ENCODE results near the gene HSPA4L.

The HSPA4L gene
- 0 reads per million in 4 donors for total RNA-seq

DNA sequence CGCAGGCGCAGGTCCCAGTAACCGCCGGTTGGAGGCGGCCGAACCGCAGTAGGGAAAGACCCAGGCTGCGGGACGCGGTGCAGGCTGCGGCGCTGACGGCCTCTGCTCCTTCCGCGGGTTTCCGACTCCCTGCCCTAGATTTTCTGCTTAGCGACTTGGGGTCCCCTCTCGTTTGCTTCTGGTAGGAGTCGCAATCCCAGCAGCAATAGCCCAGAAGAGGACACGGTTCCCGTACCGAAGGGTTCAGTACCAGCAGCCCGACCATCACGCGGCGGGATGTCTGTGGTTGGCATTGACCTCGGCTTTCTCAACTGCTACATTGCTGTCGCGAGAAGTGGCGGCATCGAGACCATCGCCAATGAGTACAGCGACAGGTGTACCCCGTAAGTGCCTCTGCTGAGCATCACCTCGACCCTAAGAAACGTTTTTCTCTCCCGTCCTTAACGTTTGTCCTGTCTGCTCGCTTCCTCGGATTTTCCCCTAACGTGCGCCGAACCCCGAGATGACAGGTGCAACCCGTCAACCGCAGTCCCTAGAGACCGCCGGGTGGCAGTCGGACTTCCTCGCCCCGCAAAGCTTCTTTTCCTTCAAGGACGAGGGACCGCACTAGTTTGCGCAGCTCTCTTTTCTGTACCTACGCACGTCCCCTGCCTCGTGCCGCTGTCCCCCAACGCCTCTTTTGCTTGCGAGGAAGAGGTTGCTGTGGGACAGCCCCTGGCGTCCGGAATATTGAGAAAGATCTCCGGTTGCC is at the start of gene HSPA4L:
Gene HSPA4L (plus strand): TSS at position 48 of the 751 bp plus-strand sequence. CDS start 229 bp downstream, at position 277.
- peak in 3 of 5 donors; percentile 25 to 67 (median 27) for DNase-seq

DNA sequence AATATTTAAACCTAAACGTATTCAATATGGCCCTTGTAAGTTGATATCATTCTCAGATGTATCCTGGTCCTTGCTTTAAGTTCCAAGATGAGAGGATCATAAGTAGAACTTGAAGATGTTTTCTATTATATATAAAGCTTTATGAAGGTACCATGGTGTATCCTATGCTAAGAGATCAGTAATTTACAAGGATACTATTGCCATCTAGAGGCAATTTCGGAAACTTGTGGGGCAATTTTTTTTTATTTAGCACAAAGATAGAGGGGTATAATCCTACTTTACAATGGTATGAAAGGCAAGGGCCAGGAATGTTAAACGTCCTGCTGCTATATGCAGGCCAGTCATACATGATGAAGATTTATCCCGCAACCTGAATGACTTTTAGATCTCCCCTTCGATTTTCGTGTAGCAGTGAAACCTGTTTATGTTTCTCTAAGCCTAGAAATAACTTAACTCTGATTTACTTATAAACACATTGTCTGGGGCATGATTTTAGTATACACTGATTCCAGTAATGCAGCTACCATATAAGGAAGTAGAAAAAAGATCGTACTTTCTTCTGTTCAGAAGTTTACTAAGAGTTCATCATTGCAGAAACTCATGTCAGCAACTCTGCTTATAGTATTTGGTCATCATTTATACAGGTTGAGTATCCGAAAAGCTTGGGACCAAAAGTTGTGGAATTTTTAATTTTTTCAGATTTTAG is 49.3 kb upstream of the HSPA4L start:
- no peak for DNase-seq

DNA sequence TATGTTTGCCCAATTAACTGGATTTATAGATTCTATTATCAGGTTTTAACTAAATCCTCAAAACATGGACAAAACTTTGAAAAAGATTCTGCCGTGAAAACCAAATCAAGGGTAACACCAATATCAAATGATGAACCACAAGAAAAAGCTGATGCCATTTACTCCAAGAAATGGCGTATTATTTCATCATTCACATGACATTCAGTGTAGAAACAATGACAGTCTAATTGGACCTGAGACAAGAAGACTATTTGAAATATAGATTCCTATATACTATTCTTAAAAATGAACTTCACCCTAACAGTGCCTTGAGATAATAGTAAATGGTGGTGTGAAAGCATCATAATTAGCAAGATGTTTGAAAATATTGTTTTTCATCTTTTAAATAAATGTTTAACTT is 47.1 kb upstream of the HSPA4L start:
- no peak for DNase-seq

DNA sequence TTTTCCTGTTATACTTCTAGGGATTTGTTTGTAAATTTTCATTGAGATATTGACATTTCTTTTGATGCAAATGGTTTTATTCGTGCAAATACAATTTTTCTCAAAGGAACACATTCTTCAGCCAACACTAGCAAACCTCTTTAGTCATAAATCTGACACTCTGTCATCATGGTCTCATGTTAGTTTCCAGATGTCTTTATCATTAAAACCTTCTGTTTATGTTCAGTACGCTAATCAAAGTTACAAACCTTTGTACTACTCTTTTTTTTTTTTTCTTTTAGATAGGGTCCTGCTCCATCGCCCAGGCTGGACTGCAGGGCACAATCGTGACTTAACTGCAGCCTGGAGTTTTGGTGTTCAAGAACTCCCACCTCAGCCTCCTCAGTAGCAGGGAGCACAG is 44.8 kb upstream of the HSPA4L start:
- no peak for DNase-seq

DNA sequence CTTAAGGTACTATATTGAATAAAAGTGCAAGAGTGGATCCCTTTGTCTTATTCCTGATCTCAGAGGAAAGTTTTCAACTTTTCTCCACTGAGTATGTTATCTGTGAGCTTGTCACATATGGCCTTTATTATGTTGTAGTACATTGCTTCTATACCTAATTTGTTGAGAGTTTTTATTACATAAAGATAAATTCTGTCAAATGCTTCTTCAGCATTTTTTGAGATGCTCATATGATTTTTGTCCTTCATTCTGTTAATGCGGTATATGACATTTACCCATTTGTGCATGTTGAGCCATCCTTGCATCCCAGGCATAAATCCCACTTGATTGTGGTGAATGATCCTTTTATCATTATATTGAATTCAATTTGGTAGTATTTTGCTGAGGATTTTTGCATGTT is 40.9 kb upstream of the HSPA4L start:
- no peak for DNase-seq

DNA sequence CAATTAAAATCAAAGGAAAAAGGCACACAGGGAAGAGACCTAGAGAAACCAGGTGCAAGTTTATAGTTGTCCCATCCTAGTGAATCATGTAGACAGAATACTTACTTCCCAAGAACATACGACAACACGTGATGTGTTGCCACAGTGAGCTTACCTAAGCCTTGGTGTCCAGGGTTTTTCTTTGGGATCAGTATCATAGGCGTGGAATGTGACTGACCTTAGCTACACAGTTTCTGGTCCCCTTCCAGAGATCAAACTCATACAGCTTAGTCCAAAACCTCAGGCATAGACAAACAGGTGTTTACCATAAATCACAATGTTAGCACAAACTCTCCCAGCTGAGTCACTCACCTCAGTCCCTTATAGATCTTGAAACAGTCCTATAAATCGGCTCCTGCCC is 34.2 kb upstream of the HSPA4L start:
- no peak for DNase-seq

DNA sequence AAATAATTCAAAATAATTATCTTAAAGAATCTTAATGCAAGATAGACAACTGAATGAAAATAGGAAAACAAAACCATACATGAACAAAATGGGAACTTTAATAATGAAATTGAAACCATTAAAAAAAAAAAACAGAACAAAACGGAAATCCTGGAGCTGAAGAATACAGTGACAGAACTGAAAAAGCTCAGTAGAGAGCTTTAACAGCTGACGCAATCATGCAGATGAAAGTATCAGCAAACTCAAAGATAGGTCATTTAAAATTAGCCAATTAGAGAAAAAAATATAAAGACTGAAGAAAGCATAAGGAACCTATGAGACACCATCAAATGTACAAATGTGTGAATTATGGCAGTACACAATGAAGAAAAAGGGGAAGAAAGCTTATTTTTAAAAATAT is 33.2 kb upstream of the HSPA4L start:
- DNase-seq, result no peak

DNA sequence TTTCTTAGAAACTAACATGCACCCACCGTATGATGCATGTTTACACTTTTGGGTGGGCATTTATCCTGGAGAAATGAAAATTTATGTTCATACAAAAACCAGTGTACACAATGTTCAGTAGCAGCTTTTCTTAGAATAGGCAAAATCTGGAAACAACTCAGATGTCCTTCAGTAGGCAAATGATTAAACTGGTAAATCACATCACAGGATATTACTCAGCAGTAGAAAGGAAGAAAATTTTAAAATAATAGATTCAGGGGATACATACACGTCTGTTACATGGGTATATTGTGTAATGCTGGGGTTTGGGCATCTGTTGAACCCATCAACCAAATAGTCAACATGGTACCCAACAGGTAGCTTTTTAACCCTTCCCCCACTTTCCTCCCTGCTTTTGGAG is 25.2 kb upstream of the HSPA4L start:
- DNase-seq, result no peak

DNA sequence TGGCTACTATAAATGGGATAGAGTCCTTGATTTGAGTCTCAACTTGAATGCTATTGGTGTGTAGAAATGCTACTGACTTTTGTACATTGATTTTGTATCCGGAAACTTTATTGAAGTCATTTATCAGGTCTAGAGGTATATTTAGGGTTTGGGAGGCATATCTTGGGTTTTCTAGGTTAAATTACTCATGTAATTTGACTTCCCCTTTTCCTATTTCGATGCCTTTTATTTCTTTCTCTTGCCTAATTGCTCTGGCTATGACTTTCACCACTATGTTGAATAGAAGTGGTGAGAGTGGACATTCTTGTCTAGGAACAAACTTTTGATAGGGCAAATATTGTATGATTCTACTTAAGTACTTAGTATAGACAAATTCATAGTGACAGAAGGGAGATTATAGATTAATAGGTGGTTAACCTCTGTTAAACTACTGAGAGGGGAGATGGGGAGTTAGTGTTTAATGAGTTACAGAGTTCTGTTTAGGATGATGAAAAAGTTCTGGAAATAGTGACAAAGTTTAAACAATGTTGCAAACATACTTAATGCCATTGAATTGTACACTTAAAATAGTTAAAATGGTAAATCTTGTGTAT is 22.8 kb upstream of the HSPA4L start:
- DNase-seq, result no peak

DNA sequence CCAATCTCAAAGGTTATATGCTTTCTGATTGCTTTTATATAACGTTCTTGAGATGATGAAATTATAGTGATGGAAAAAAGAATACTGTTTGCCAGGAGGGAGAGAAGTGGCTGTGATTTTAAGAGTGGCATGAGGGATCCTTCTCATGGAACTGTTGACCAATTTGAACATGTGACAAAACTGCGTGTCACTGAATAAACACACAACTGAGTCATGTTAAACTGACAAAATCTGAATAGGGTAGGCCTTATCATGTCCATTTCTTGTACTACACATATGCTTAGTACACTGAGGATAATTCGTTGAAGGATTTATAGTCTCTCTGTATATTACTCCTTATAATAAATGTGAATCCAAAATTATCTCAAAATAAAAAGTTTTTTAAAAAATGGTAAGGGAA is 22.2 kb upstream of the HSPA4L start:
- no peak for DNase-seq

DNA sequence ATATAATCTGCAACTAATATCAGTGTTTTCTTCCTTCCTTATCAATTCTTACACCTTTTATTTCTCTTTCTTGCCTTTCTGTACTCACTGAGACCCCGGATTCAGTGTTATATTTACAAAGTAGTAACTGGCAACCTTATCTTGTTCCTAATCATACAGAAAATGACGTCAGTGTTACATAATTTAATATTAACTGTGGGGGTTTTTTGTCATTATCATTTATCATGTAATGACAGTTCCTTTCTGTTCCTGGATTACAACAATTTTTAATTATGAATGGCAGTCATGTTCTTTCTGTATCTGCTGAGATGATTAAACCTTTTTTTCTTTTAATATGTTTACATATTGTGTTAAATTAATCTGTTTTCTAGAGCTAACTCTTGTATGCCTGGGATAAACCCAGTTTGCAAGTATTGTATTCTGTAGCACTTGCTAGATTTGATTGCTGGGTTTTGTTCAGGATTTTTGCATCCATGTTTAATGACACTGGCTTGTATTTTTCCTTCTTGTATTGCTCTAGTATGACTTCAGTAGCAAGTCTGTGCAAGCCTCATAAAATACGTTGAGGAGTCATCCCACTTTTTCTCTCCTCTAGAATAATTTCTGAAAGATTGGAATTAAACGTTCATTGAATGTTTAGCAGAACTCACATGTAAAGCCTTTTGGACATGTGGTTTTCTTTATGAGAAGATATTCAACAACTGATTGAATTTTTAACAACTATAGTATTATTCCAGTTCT is 10.4 kb upstream of the HSPA4L start:
- DNase-seq, result no peak

DNA sequence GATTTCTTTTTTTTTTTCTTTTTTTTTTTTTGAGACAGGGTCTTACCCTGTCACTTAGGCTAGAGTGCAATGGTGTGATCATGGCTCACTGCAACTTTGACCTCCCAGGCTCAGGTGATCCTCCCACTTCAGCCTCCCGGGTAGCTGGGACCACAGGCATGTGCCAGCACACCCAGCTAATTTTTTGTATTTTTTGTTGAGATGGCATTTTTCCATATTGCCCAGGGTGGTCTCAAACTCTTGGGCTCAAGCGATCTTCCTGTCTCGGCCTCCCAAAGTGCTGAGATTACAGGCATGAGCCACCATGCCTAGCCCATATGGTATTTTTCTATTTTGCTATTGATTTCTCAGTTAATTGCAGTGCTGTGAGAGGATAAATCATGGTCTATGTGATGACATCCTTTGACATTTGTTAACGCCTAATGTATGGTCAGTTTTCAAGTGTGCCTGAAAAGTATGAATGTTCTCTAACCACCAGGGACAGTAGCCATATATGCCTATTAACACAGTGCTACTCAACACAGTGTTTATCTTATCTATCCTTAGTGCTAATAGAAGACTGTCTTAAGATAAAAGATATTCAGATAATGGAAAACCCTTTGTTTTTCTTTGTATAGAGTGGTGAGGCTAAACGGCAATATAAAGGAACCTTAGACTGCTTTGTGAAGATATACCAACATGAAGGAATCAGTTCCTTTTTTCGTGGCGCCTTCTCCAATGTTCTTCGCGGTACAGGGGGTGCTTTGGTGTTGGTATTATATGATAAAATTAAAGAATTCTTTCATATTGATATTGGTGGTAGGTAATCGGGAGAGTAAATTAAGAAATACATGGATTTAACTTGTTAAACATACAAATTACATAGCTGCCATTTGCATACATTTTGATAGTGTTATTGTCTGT is 9.1 kb upstream of the HSPA4L start:
- no peak for DNase-seq

DNA sequence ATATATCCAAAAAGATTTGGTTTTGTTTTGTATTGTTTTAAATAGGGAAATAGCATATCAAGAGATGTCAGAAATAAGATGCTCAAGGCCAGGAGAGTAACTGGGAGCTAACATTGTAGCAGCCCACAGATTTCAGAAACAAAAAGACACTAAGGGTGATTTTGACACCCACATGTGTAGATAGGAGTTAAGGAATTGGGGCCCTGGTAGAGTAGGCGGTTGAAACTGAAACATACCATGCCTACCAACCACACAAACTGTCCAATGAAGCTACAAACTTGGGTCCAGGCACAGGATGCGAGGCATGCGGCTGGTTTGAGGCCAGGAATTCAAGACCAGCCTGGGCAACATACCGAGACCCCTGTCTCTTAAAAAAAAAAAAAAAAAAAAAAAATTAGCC is 6.3 kb upstream of the HSPA4L start:
- DNase-seq, result no peak

DNA sequence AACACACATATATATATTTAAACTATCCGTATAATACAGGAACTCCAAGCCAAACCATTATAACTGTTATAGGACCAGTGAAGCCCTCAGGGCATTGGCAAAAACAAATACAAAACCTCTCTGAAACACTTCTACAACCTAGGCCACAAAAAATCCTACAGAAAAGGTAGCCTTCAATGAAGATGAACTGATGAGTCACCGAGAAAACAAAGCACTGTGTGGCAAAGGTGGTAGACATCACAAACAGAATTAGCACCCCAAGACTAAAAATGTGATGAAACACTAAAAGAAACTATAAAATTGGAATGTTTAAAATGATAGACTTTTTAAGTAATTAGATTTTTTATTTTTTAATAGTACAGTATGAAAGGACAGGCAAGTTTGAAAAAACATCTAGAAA is 5.5 kb upstream of the HSPA4L start:
- no peak for DNase-seq

DNA sequence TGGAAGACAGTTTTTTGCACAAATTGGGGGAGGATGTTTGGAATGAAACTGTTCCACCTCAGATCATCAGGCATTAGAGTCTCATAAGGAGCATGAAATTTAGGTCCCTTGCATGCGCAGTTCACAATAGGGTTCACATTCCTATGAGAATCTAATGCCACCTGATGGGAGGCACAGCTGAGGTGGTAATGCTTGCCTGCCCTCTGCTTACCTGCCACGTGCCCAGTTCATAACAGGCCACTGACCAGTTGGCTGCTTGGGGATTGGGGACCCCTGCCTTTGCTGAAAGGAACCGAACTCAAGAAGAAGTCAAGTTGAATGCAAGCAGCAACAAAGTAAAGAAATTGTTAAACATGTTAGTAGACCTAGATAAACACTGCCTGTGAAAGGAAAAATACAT is 4.6 kb upstream of the HSPA4L start:
- DNase-seq, result no peak

DNA sequence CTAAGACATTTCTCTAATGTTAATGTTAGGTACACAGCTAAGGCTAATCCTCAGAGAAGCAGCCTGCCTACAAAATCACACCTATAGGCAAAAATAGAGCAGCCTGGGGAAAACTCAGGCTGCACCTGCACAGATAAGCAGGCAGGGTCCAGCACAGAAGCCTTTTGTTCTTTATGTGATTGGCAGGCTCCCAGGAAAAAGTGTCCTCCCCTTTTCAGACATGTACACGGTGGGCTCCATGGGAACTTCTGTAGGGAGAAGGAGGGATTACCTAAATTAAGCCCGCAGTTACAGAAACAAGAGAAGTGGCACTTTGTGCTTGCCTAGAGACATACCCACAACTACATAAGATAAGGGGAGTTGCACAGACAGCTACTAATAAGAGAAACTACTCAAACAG is 4.0 kb upstream of the HSPA4L start:
- no peak for DNase-seq

DNA sequence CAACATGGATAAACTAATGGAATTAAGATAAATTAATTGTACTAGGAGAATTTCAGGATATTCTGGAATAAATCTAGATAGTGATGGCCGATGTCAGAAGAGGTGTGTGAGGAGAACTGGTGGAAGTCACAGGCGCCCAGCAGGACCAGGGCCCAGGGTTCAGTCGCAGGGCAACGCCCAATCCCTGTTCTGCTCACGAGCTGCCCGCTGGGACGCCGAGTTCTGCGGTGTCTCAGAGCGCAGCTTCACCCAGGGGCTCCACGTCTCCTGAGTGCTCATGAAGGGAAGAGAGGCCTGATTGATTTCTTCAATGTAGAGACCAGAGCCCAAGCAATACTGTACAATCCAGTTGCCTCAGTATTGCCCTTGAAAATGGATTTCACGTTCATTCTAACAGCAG is 1.5 kb upstream of the HSPA4L start:
- DNase-seq, result no peak

DNA sequence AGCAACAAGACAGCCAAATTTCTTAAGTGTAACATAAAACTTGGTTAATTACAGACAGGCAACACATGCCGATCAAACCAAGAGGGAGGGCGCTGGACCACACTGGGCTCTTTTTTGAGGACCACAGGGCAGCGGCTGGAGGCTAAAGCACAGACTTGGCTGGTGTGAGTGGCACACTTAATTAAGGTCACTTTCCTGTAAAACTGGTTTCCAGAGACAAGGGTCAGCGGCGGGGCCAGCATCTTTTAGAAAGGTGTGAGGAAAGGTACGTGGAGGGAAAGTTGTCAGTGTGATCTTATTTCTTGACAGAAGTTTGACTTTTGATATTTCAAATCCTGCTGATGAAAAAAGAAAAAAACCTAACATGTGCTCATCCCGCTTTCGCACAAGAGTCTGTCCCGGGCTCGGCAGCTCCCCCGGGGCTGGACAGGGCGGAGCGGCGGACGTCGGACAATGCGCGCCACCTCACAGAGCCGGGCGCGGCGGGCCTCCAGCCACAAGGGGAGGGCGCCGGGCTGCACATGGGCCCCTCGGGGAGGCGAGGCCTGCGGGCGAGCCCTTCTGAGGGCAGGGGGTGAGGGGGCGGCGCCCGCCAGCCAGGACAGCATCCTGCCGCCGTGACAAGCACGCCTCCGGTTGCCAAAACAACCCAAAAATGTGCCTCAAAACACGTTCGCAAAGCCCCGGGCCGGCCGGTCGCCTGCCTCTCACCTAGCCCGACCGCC is 660 bp upstream of the HSPA4L start:
- DNase-seq, result no peak

DNA sequence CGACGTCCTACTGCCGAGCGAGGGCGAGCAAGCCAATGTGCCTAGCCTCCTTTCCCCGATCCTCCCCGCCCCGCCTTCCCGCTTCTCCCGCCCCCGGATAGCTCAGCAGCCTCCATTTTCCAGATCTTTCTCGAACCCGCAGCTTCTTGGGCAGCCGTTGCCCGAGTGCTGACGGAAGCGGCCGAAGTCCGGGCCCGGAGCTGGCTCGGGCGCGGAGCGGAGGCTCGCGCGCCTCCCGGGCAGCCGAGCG is 172 bp upstream of the HSPA4L start:
- no peak for DNase-seq

DNA sequence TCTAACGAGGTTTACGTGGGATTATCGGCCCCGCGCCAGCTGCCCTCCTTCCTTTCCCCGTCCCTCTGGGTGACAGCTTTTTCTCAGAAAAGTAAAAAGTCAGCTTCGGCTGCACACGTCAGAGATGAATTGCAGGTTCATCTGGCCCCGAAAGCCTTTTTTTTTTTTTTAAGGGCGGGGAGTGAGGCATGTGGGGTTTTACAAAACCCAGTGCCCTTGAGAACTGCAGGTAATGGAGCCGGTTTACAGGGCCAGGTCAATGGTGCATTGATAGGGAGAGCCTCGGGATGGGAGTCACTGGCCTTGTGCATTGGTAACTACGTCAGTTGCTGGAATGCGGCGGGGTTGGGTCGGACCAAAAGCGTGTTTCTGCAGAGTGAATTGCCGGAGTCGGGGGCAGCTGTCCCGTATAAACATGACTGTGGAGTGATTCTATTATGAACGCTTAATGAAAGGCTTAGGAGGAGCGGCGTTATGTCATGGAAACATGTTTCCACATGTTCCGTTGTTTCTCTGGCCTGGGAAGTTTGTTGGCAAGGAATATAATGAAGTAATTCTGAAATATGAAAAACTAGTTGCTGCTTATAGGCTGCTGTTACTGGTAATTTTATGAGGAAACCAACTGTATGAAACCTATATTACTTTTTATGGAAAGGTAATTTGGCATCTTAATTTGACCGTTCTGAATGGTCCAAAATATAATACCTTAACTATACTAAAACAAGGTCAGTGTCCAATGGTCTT is 1.1 kb downstream of the HSPA4L start:
- DNase-seq, result no peak

Data from T-helper 1 cell (primary cell).